Neural cell (in vitro differentiated cells): ENCODE measurements around the gene MINDY4. TPM values are rescaled to one million over a fixed set of nuclear protein-coding genes. Genes with fewer than 3 reads are reported as not detected.

Source experiments
- H2AFZ ChIP-seq: fragments of 200-600, 300-800 bp; sonication (generic), shearing (Covaris generic); 2 replicates; pipeline ENCODE4 v1.6.0; 2014; ENCODE audit warnings: low read depth, mild to moderate bottlenecking, antibody characterized with exemption, low read length, moderate library complexity
- H3F3A ChIP-seq: fragments of 200-600 bp; shearing (Covaris generic); 2 replicates; pipeline ENCODE4 v1.6.1; 2016; ENCODE audit warnings: mild to moderate bottlenecking, moderate library complexity, mixed read lengths, antibody characterized with exemption, low read length; ENCODE audit not compliant: insufficient read depth, poor library complexity, severe bottlenecking
- H3K27ac ChIP-seq: fragments of 200-600, 300-800 bp; sonication (generic), shearing (Covaris generic); 2 replicates; pipeline ENCODE4 v1.5.1; 2014; ENCODE audit warnings: mild to moderate bottlenecking, low read length, moderate library complexity
- H3K27me3 ChIP-seq: fragments of 300-800, 200-600 bp; sonication (generic), shearing (Covaris generic); 2 replicates; pipeline ENCODE4 v1.6.0; 2014; ENCODE audit warnings: mild to moderate bottlenecking, low read depth, low read length, moderate library complexity; ENCODE audit not compliant: insufficient read depth
- H3K36me3 ChIP-seq: fragments of 300-800, 200-600 bp; sonication (generic), shearing (Covaris generic); 2 replicates; pipeline ENCODE4 v1.5.1; 2014; ENCODE audit warnings: mild to moderate bottlenecking, antibody characterized with exemption, low read length, moderate library complexity; ENCODE audit not compliant: insufficient read depth
- H3K4me2 ChIP-seq: fragments of 300-800, 200-600 bp; sonication (generic), shearing (Covaris generic); 2 replicates; pipeline ENCODE4 v1.6.0; 2014; ENCODE audit warnings: mild to moderate bottlenecking, low read length
- H3K4me3 ChIP-seq: fragments of 300-800, 200-600 bp; sonication (generic), shearing (Covaris generic); 2 replicates; pipeline ENCODE4 v1.5.1; 2014; ENCODE audit warnings: mild to moderate bottlenecking, low read length, moderate library complexity
- H3K79me2 ChIP-seq: fragments of 200-600 bp; shearing (Covaris generic); replicated peaks from 2 replicates; pipeline ENCODE4 v1.6.0; 2014; ENCODE audit warnings: mild to moderate bottlenecking, low read length, moderate library complexity; ENCODE audit not compliant: insufficient read depth
- H3K9ac ChIP-seq: fragments of 300-800, 200-600 bp; sonication (generic), shearing (Covaris generic); 2 replicates; pipeline ENCODE4 v1.6.1; 2016; ENCODE audit warnings: mild to moderate bottlenecking, low read length, mixed read lengths
- H3K9me2 ChIP-seq: fragments of 200-600 bp; shearing (Covaris generic); 2 replicates; pipeline ENCODE4 v1.6.1; 2016; ENCODE audit warnings: mild to moderate bottlenecking, low read length, mixed read lengths; ENCODE audit not compliant: insufficient read depth
- H3K9me3 ChIP-seq: fragments of 200-600, 300-800 bp; sonication (generic), shearing (Covaris generic); 2 replicates; pipeline ENCODE4 v1.6.1; 2016; ENCODE audit warnings: mild to moderate bottlenecking, mixed run types, low read length, moderate library complexity, mixed read lengths
- H4K20me1 ChIP-seq: fragments of 200-600 bp; shearing (Covaris generic); 2 replicates; pipeline ENCODE4 v1.6.1; 2016; ENCODE audit warnings: mild to moderate bottlenecking, mixed run types; ENCODE audit not compliant: insufficient read depth
- CTCF ChIP-seq: fragments of 450-650 bp; IDR thresholded peaks from 2 replicates; pipeline ENCODE4 v1.5.1; 2014; ENCODE audit warnings: antibody characterized with exemption, mild to moderate bottlenecking, moderate library complexity; ENCODE audit not compliant: poor library complexity, severe bottlenecking
- EP300 ChIP-seq: fragments of 450-650 bp; conservative IDR thresholded peaks from 2 replicates; pipeline ENCODE4 v1.6.1; 2014; ENCODE audit warnings: antibody characterized with exemption, mild to moderate bottlenecking, moderate library complexity; ENCODE audit not compliant: poor library complexity, severe bottlenecking
- EZH2 ChIP-seq: fragments of 200-600, 300-800 bp; shearing (Covaris generic), sonication (generic); IDR thresholded peaks from 2 replicates; pipeline ENCODE4 v1.6.1; 2014; ENCODE audit warnings: antibody characterized with exemption, low read length, borderline replicate concordance, mild to moderate bottlenecking; ENCODE audit not compliant: insufficient read depth, poor library complexity, severe bottlenecking
- MXI1 ChIP-seq: fragments of 450-650 bp; conservative IDR thresholded peaks from 2 replicates; pipeline ENCODE4 v1.6.1; 2014; ENCODE audit warnings: antibody characterized with exemption, mild to moderate bottlenecking; ENCODE audit not compliant: poor library complexity, severe bottlenecking
- POLR2AphosphoS5 ChIP-seq: IDR thresholded peaks from 2 replicates; pipeline ENCODE4 v1.6.1; 2012
- RAD21 ChIP-seq: fragments of 450-650 bp; conservative IDR thresholded peaks from 2 replicates; pipeline ENCODE4 v1.6.1; 2014; ENCODE audit warnings: antibody characterized with exemption, mild to moderate bottlenecking, moderate library complexity
- REST ChIP-seq: IDR thresholded peaks from 2 replicates; pipeline ENCODE4 v1.6.1; 2012; ENCODE audit warnings: borderline replicate concordance
- SMC3 ChIP-seq: fragments of 450-650 bp; conservative IDR thresholded peaks from 2 replicates; pipeline ENCODE4 v1.6.1; 2014; ENCODE audit warnings: antibody characterized with exemption, mild to moderate bottlenecking, moderate library complexity; ENCODE audit not compliant: poor library complexity
- TAF1 ChIP-seq: IDR thresholded peaks from 2 replicates; pipeline ENCODE4 v1.6.1; 2012; ENCODE audit warnings: low read depth
- polyA plus RNA-seq: library from polyadenylated mRNA; depleted of rRNA; stranded (reverse); fragments of >200 nt; gene quantifications from 2 replicates; pipeline ENCODE4 v1.2.3, GENCODE V29; 2014

Gene MINDY4
- polyA plus RNA-seq, 1 donor from 2014 or later, result 1.0 TPM

- no peak overlapping the region for H3K4me2 ChIP-seq
- no peak overlapping the region for H3K27ac ChIP-seq
- no peaks in the 10 kb centered on the region for H3K9me3 ChIP-seq
- H3K36me3 ChIP-seq, result no peaks in the 10 kb centered on the region
- no peaks in the 10 kb centered on the region for H4K20me1 ChIP-seq
- no peak overlapping the region for H3K9ac ChIP-seq
- TF ChIP-seq TAF1 (no peak), REST (no peak), CTCF (no peak), POLR2AphosphoS5 (no peak), MXI1 (no peak), EP300 (no peak), RAD21 (no peak), EZH2 (no peak), SMC3 (no peak)
- no peak overlapping the region for H3K4me3 ChIP-seq
- no peak overlapping the region for H2AFZ ChIP-seq
- H3K9me2 ChIP-seq, result no peaks in the 10 kb centered on the region
- H3F3A ChIP-seq, result no peaks in the 10 kb centered on the region
- no peaks in the 10 kb centered on the region for H3K79me2 ChIP-seq
- H3K27me3 ChIP-seq, result no peaks in the 10 kb centered on the region
Measured at GRCh38 chr7:30912731-30912985, 141.4 kb downstream of the MINDY4 start.

GRCh38 chr7:30912986-30913811 lies 142.0 kb downstream of the MINDY4 start:
- H3K36me3 ChIP-seq, result no peaks in the 10 kb centered on the region

More at GRCh38 chr7:30912986-30913811, 142.0 kb downstream of the MINDY4 start:
- Histone ChIP-seq H4K20me1 (no peaks in the 10 kb centered on the region), H3K27me3 (no peaks in the 10 kb centered on the region), H3K9me3 (no peaks in the 10 kb centered on the region), H3K9ac (no peak overlapping the region), H3K9me2 (no peaks in the 10 kb centered on the region), H3K4me2 (no peak overlapping the region), H2AFZ (no peak overlapping the region), H3K79me2 (no peaks in the 10 kb centered on the region), H3K27ac (no peak overlapping the region), H3K4me3 (no peak overlapping the region), H3F3A (no peaks in the 10 kb centered on the region)
- TF ChIP-seq TAF1, result no peak
- TF ChIP-seq SMC3, result no peak
- TF ChIP-seq EP300, result no peak
- no peak for TF ChIP-seq CTCF
- TF ChIP-seq REST, result no peak
- TF ChIP-seq POLR2AphosphoS5, result no peak
- no peak for TF ChIP-seq MXI1
- TF ChIP-seq RAD21, result no peak
- TF ChIP-seq EZH2, result no peak
